ENCODE data around the gene FANCC.

Gene FANCC

GRCh38 chr9:95137587-95138145 is 179.8 kb downstream of the FANCC start:
- DNase-seq: no peak

GRCh38 chr9:95135756-95136155 is 181.8 kb downstream of the FANCC start:
- no peak for DNase-seq

- no peak for DNase-seq
These were observed 183.0 kb downstream of the FANCC start for GRCh38 chr9:95134457-95134881.

GRCh38 chr9:95133325-95133705 is 184.2 kb downstream of the FANCC start:
- DNase-seq: no peak

- no peak for DNase-seq
These were observed 184.9 kb downstream of the FANCC start for GRCh38 chr9:95132366-95133324.

- DNase-seq: peak; percentile 57
These were observed 186.2 kb downstream of the FANCC start for GRCh38 chr9:95131023-95131943.

- DNase-seq: no peak
These were observed 187.0 kb downstream of the FANCC start for GRCh38 chr9:95130484-95130883.

- DNase-seq: no peak
These were observed 187.8 kb downstream of the FANCC start for GRCh38 chr9:95129476-95130291.

GRCh38 chr9:95128177-95128524 is 189.4 kb downstream of the FANCC start:
- no peak for DNase-seq

- DNase-seq: peak; percentile 77
These were observed 190.0 kb downstream of the FANCC start for GRCh38 chr9:95127249-95128176.

- no peak for DNase-seq
These were observed 190.8 kb downstream of the FANCC start for GRCh38 chr9:95126739-95127138.

- no peak for DNase-seq
These were observed 191.9 kb downstream of the FANCC start for GRCh38 chr9:95125652-95126051.

- no peak for DNase-seq
These were observed 192.7 kb downstream of the FANCC start for GRCh38 chr9:95124582-95125367.

GRCh38 chr9:95120781-95121370 is 196.6 kb downstream of the FANCC start:
- no peak for DNase-seq

- DNase-seq: no peak
These were observed 198.9 kb downstream of the FANCC start for GRCh38 chr9:95118596-95118995.

GRCh38 chr9:95116808-95117204 is 200.7 kb downstream of the FANCC start:
- DNase-seq: no peak

GRCh38 chr9:95116002-95116807 is 201.3 kb downstream of the FANCC start:
- DNase-seq: no peak

GRCh38 chr9:95115104-95115503 is 202.4 kb downstream of the FANCC start:
- DNase-seq: no peak

Measured in RPMI8226 (cell line).